K562 (cell line): ENCODE results near the gene TNNT1. TPM values are rescaled to one million over a fixed set of nuclear protein-coding genes. Genes with fewer than 3 reads are reported as not detected.

Source experiments
- CEBPG ChIP-seq, 3 experiments: fragments of 200-800 bp in 1 of 3; sonication (Bioruptor generic) in 1 of 3; sonication (generic) in 1 of 3; formaldehyde crosslinking in 1 of 3; IDR thresholded peaks in 2 of 3; conservative IDR thresholded peaks in 1 of 3; 2 replicates each; pipeline versions ENCODE4 v1.6.1 to v1.8.0; 2016 to 2022; ENCODE audit warnings: missing compliant biosample characterization in 2 of 3, missing genetic modification characterization in 2 of 3, mild to moderate bottlenecking in 1 of 3, missing genetic modification reagents in 1 of 3
- FOXJ3 ChIP-seq: sonication (generic); formaldehyde crosslinking; IDR thresholded peaks from 2 replicates; pipeline ENCODE4 v1.4.0; 2020; ENCODE audit warnings: mild to moderate bottlenecking, missing genetic modification reagents
- FOXK2 ChIP-seq, 2 experiments: fragments of 450-650 bp; IDR thresholded peaks in 1 of 2; conservative IDR thresholded peaks in 1 of 2; 2 replicates each; pipeline ENCODE4 v1.6.1; 2016; ENCODE audit warnings: low read depth in 2 of 2, mild to moderate bottlenecking in 1 of 2
- HDAC8 ChIP-seq: fragments of 450-650 bp; IDR thresholded peaks from 2 replicates; pipeline ENCODE4 v1.6.1; 2016; ENCODE audit warnings: mild to moderate bottlenecking, missing genetic modification characterization, moderate library complexity, missing compliant biosample characterization
- NFXL1 ChIP-seq: fragments of 450-650 bp; formaldehyde crosslinking; IDR thresholded peaks from 2 replicates; pipeline ENCODE4 v1.4.0; 2021; ENCODE audit warnings: mild to moderate bottlenecking
- PHB ChIP-seq: fragments of 250-450 bp; sonication (Bioruptor Pico); IDR thresholded peaks from 2 replicates; pipeline ENCODE4 v1.5.0; 2021
- SIX5 ChIP-seq, 2 experiments: IDR thresholded peaks; 2 replicates each; pipeline ENCODE4 v1.6.1; 2011; ENCODE audit warnings: low read length in 2 of 2, borderline replicate concordance in 1 of 2, low read depth in 1 of 2, mild to moderate bottlenecking in 1 of 2, moderate library complexity in 1 of 2; ENCODE audit not compliant: insufficient read depth in 1 of 2
- TAF15 ChIP-seq: fragments of 200-400 bp; formaldehyde crosslinking; IDR thresholded peaks from 2 replicates; pipeline ENCODE4 v1.6.1; 2017; ENCODE audit warnings: mild to moderate bottlenecking, low read depth, low read length, moderate library complexity
- ZNF224 ChIP-seq: sonication (generic); formaldehyde crosslinking; IDR thresholded peaks from 2 replicates; pipeline ENCODE4 v1.8.0; 2022; ENCODE audit warnings: mild to moderate bottlenecking, missing genetic modification reagents
- ZNF24 ChIP-seq: fragments of 450-650 bp; IDR thresholded peaks from 2 replicates; pipeline ENCODE4 v1.6.1; 2016
- ZNF354B ChIP-seq: fragments of 250-450 bp; sonication (Bioruptor Pico); IDR thresholded peaks from 2 replicates; pipeline ENCODE4 v1.4.0; 2020
- ZNF668 ChIP-seq: fragments of 250-450 bp; sonication (Bioruptor Pico); IDR thresholded peaks from 2 replicates; pipeline ENCODE4 v1.8.0; 2022; ENCODE audit warnings: mild to moderate bottlenecking, inconsistent platforms
- polyA plus RNA-seq, 8 experiments: library from polyadenylated mRNA; depleted of rRNA in 4 of 8; stranded (reverse) in 5 of 8; unstranded in 3 of 8; fragments of >200 nt; fragmentation: Nextera tagmentation in 2 of 8; fragmentation: Illumina TruSeq in 1 of 8; extraction: Ambion mirVana in 2 of 8; extraction: Trizol in 1 of 8; gene quantifications; 2 replicates each; pipeline versions ENCODE4 v1.2.1 to v1.2.3, GENCODE V29; 2011 to 2014; ENCODE audit warnings: inconsistent platforms in 1 of 8, missing spikeins in 1 of 8
- total RNA-seq, 7 experiments: library from RNA; depleted of rRNA in 6 of 7; stranded (reverse); fragments of >200 nt in 6 of 7; fragmentation: Illumina TruSeq in 2 of 7; extraction: Trizol in 2 of 7; gene quantifications; 2 replicates each; pipeline versions ENCODE4 v1.2.1 to v1.2.3, GENCODE V29; 2011 to 2021; ENCODE audit warnings: low replicate concordance in 1 of 7
- TF ChIP-seq, protein P1 (sequence below): fragments of 250-450 bp; sonication (Bioruptor Pico); IDR thresholded peaks from 2 replicates; pipeline ENCODE4 v1.5.0; 2020; ENCODE audit warnings: mild to moderate bottlenecking, borderline replicate concordance
- TF ChIP-seq, protein P2 (sequence below): fragments of 250-450 bp; sonication (Bioruptor Pico); IDR thresholded peaks from 2 replicates; pipeline ENCODE4 v1.8.0; 2022; ENCODE audit warnings: inconsistent platforms
- TF ChIP-seq, protein P3 (sequence below): fragments of 450-650 bp; IDR thresholded peaks from 2 replicates; pipeline ENCODE4 v1.6.1; 2017; ENCODE audit warnings: mild to moderate bottlenecking, moderate library complexity
- TF ChIP-seq, protein P4 (sequence below): IDR thresholded peaks from 2 replicates; pipeline ENCODE4 v1.6.1; 2014; ENCODE audit warnings: antibody characterized with exemption
- TF ChIP-seq, protein P5 (sequence below): sonication (generic); formaldehyde crosslinking; IDR thresholded peaks from 2 replicates; pipeline ENCODE4 v1.8.1; 2023; ENCODE audit warnings: mild to moderate bottlenecking, missing genetic modification reagents, moderate library complexity
- TF ChIP-seq, protein P6 (sequence below): sonication (generic); formaldehyde crosslinking; IDR thresholded peaks from 2 replicates; pipeline ENCODE4 v1.8.0; 2022; ENCODE audit warnings: missing genetic modification reagents, mild to moderate bottlenecking, moderate library complexity, borderline replicate concordance

TNNT1 gene
- total and polyA plus RNA-seq, 9 of the 15 experiments (the other 6 are each of a cell fraction or from before 2014, with no cell fraction given): 31.8 to 390 (median 227) TPM

DNA sequence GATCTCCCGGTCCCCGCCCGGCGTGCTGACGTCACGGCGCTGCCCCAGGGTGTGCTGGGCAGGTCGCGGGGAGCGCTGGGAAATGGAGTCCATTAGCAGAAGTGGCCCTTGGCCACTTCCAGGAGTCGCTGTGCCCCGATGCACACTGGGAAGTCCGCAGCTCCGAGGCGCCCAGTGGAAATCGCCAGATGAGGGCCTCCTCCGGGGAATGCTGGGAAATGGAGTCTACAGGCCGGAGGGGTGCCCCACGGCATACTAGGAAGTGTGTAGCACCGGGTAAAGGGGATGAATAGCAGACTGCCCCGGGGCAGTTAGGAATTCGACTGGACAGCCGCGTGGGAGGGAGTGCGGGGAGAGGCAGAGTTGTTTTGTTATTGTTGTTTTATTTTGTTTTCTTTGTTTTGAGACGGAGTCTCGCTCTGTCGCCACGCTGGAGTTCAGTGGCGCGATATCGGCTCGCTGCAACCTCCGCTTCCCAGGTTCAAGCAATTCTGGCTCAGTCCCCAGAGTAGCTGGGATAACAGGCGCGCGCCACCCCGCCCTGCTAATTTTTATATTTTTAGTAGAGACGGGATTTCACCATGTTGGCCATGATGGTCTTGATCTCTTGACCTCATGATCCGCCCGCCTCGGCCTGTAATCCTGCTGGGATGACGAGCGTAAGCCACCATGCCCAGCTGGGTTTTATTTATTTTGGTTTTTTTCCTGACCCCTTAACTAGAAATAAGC is 31.2 kb downstream of the TNNT1 start (continued):
- TF ChIP-seq TAF15 (no peak), SIX5 (IDR thresholded peaks at IDR 0.05; ENCODE audit: borderline replicate concordance in 1 of 2, insufficient read depth in 1 of 2, low read depth in 1 of 2, low read length in 2 of 2) (peak; percentile 87 to 93), CEBPG (CRISPR knock-in tag; IDR thresholded peaks at IDR 0.05) (no peak), CEBPG (tag; conservative IDR thresholded peaks at IDR 0.05 in 1 of 2, IDR thresholded peaks at IDR 0.05 in 1 of 2) (no peak), ZNF24 (peak; percentile 9; the same call in 1 of the 2 replicates), FOXK2 (conservative IDR thresholded peaks at IDR 0.05 in 1 of 2, IDR thresholded peaks at IDR 0.05 in 1 of 2; ENCODE audit: low read depth in 2 of 2) (no peak; a peak in 1 of 4 replicates), PHB (CRISPR knock-in tag) (no peak), HDAC8 (tag) (no peak), ZNF668 (CRISPR knock-in tag) (no peak), NFXL1 (CRISPR knock-in tag) (no peak), FOXJ3 (CRISPR knock-in tag) (no peak), ZNF224 (CRISPR knock-in tag) (no peak), ZNF354B (no peak)
- TF ChIP-seq, protein P1, sequence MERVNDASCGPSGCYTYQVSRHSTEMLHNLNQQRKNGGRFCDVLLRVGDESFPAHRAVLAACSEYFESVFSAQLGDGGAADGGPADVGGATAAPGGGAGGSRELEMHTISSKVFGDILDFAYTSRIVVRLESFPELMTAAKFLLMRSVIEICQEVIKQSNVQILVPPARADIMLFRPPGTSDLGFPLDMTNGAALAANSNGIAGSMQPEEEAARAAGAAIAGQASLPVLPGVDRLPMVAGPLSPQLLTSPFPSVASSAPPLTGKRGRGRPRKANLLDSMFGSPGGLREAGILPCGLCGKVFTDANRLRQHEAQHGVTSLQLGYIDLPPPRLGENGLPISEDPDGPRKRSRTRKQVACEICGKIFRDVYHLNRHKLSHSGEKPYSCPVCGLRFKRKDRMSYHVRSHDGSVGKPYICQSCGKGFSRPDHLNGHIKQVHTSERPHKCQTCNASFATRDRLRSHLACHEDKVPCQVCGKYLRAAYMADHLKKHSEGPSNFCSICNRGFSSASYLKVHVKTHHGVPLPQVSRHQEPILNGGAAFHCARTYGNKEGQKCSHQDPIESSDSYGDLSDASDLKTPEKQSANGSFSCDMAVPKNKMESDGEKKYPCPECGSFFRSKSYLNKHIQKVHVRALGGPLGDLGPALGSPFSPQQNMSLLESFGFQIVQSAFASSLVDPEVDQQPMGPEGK: no peak
- TF ChIP-seq, protein P2, sequence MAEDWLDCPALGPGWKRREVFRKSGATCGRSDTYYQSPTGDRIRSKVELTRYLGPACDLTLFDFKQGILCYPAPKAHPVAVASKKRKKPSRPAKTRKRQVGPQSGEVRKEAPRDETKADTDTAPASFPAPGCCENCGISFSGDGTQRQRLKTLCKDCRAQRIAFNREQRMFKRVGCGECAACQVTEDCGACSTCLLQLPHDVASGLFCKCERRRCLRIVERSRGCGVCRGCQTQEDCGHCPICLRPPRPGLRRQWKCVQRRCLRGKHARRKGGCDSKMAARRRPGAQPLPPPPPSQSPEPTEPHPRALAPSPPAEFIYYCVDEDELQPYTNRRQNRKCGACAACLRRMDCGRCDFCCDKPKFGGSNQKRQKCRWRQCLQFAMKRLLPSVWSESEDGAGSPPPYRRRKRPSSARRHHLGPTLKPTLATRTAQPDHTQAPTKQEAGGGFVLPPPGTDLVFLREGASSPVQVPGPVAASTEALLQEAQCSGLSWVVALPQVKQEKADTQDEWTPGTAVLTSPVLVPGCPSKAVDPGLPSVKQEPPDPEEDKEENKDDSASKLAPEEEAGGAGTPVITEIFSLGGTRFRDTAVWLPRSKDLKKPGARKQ: no peak
- TF ChIP-seq, protein P3, sequence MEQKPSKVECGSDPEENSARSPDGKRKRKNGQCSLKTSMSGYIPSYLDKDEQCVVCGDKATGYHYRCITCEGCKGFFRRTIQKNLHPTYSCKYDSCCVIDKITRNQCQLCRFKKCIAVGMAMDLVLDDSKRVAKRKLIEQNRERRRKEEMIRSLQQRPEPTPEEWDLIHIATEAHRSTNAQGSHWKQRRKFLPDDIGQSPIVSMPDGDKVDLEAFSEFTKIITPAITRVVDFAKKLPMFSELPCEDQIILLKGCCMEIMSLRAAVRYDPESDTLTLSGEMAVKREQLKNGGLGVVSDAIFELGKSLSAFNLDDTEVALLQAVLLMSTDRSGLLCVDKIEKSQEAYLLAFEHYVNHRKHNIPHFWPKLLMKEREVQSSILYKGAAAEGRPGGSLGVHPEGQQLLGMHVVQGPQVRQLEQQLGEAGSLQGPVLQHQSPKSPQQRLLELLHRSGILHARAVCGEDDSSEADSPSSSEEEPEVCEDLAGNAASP: no peak
- TF ChIP-seq, protein P4, sequence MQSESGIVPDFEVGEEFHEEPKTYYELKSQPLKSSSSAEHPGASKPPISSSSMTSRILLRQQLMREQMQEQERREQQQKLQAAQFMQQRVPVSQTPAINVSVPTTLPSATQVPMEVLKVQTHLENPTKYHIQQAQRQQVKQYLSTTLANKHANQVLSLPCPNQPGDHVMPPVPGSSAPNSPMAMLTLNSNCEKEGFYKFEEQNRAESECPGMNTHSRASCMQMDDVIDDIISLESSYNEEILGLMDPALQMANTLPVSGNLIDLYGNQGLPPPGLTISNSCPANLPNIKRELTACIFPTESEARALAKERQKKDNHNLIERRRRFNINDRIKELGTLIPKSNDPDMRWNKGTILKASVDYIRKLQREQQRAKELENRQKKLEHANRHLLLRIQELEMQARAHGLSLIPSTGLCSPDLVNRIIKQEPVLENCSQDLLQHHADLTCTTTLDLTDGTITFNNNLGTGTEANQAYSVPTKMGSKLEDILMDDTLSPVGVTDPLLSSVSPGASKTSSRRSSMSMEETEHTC: no peak
- TF ChIP-seq, protein P5, sequence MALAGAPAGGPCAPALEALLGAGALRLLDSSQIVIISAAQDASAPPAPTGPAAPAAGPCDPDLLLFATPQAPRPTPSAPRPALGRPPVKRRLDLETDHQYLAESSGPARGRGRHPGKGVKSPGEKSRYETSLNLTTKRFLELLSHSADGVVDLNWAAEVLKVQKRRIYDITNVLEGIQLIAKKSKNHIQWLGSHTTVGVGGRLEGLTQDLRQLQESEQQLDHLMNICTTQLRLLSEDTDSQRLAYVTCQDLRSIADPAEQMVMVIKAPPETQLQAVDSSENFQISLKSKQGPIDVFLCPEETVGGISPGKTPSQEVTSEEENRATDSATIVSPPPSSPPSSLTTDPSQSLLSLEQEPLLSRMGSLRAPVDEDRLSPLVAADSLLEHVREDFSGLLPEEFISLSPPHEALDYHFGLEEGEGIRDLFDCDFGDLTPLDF (CRISPR knock-in tag): 0 out of 2 replicates have a peak, but pooled peaks have one; percentile 75
- TF ChIP-seq, protein P6, sequence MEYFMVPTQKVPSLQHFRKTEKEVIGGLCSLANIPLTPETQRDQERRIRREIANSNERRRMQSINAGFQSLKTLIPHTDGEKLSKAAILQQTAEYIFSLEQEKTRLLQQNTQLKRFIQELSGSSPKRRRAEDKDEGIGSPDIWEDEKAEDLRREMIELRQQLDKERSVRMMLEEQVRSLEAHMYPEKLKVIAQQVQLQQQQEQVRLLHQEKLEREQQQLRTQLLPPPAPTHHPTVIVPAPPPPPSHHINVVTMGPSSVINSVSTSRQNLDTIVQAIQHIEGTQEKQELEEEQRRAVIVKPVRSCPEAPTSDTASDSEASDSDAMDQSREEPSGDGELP: peak; percentile 87
